IMR-90 (cell line): ENCODE results near the gene LIPG. TPM values are rescaled to one million over a fixed set of nuclear protein-coding genes. Genes with fewer than 3 reads are reported as not detected.

Source experiments
- ATAC-seq: fragments of 200-7000 bp; cut with Tn5 transposase; 2 replicates; pipeline ENCODE4 v1.9.1; 2020; ENCODE audit warnings: low read depth, mild to moderate bottlenecking, moderate library complexity
- BruUV-seq: library from RNA; stranded (reverse); fragments of 400-500 nt; replicated peaks from 2 replicates; lab custom pipeline; 2021; lab: Mats Ljungman, UMichigan
- CTCF ChIA-PET: fragments of 300-600 bp; formaldehyde crosslinking; extraction: SDS; loops from one replicate; lab custom pipeline; 2021; ENCODE audit warnings: antibody characterized with exemption; lab: Yijun Ruan, JAX
- POLR2A ChIA-PET: fragments of 300-600 bp; sonication (Branson Sonifier 250); formaldehyde crosslinking; loops from one replicate; lab custom pipeline; 2022; ENCODE audit warnings: antibody characterized with exemption; ENCODE audit not compliant: unreplicated experiment; lab: Charles Lee
- DNase-seq: peaks from one replicate; pipeline ENCODE4 v3.0.0; 2013
- H2AFZ ChIP-seq: replicated peaks from 2 replicates; pipeline ENCODE3; 2013; ENCODE audit warnings: low read length, mild to moderate bottlenecking; ENCODE audit not compliant: poor library complexity
- H2AK5ac ChIP-seq: 2 replicates; pipeline ENCODE4 v1.6.1; 2013; ENCODE audit warnings: low read depth, low read length, inconsistent platforms
- H2AK9ac ChIP-seq: replicated peaks from 2 replicates; pipeline ENCODE3; 2013; ENCODE audit warnings: mild to moderate bottlenecking, low read depth, low read length, moderate library complexity; ENCODE audit not compliant: poor library complexity
- H2BK120ac ChIP-seq: 2 replicates; pipeline ENCODE4 v1.6.1; 2013; ENCODE audit warnings: low read depth, low read length, inconsistent platforms
- H2BK15ac ChIP-seq: 3 replicates; pipeline ENCODE4 v1.6.1; 2013; ENCODE audit warnings: low read depth, low read length, inconsistent platforms
- H2BK20ac ChIP-seq: 2 replicates; pipeline ENCODE4 v1.6.1; 2013; ENCODE audit warnings: low read depth, mild to moderate bottlenecking, inconsistent platforms, low read length, moderate library complexity
- H2BK5ac ChIP-seq: 2 replicates; pipeline ENCODE4 v1.6.1; 2013; ENCODE audit warnings: mild to moderate bottlenecking, low read depth, low read length, inconsistent platforms; ENCODE audit not compliant: poor library complexity, severe bottlenecking
- H3K14ac ChIP-seq: replicated peaks from 2 replicates; pipeline ENCODE4 v1.6.1; 2013; ENCODE audit warnings: low read depth, low read length, inconsistent platforms
- H3K18ac ChIP-seq: 2 replicates; pipeline ENCODE4 v1.6.1; 2013; ENCODE audit warnings: low read depth, low read length, control low read depth
- H3K23ac ChIP-seq: 2 replicates; pipeline ENCODE4 v1.6.1; 2013; ENCODE audit warnings: low read depth, low read length, inconsistent platforms
- H3K27ac ChIP-seq: 2 replicates; pipeline ENCODE4 v1.5.1; 2013; ENCODE audit warnings: mild to moderate bottlenecking, control low read depth, low read length; ENCODE audit not compliant: insufficient read depth
- H3K27me3 ChIP-seq: 2 replicates; pipeline ENCODE4 v1.6.1; 2013; ENCODE audit warnings: low read length; ENCODE audit not compliant: control insufficient read depth, insufficient read depth
- H3K36me3 ChIP-seq: 2 replicates; pipeline ENCODE4 v1.6.1; 2013; ENCODE audit warnings: low read length, mixed read lengths; ENCODE audit not compliant: control insufficient read depth, insufficient read depth
- H3K4ac ChIP-seq: 2 replicates; pipeline ENCODE4 v1.6.1; 2013; ENCODE audit warnings: low read depth, low read length, inconsistent platforms
- H3K4me1 ChIP-seq: 2 replicates; pipeline ENCODE4 v1.6.1; 2013; ENCODE audit warnings: low read length, mixed read lengths; ENCODE audit not compliant: control insufficient read depth, insufficient read depth
- H3K4me2 ChIP-seq: 2 replicates; pipeline ENCODE4 v1.6.1; 2013; ENCODE audit warnings: low read depth, mild to moderate bottlenecking, control low read depth, low read length, moderate library complexity
- H3K4me3 ChIP-seq: 2 replicates; pipeline ENCODE4 v1.5.1; 2013; ENCODE audit warnings: low read depth, mild to moderate bottlenecking, control low read depth, low read length, moderate library complexity; ENCODE audit not compliant: insufficient read depth
- H3K56ac ChIP-seq: 2 replicates; pipeline ENCODE4 v1.6.1; 2013; ENCODE audit warnings: low read length, inconsistent platforms; ENCODE audit not compliant: insufficient read depth; ENCODE audit errors: extremely low read depth
- H3K79me1 ChIP-seq, 2 experiments: 2 replicates each; pipeline ENCODE4 v1.6.1; 2013; ENCODE audit warnings: low read length in 2 of 2, inconsistent platforms in 1 of 2, low read depth in 1 of 2
- H3K9ac ChIP-seq: 2 replicates; pipeline ENCODE4 v1.6.1; 2013; ENCODE audit warnings: low read depth, low read length, control low read depth
- H3K9me1 ChIP-seq: 2 replicates; pipeline ENCODE4 v1.6.1; 2013; ENCODE audit warnings: low read length, inconsistent platforms; ENCODE audit not compliant: insufficient read depth
- H3K9me3 ChIP-seq: 2 replicates; pipeline ENCODE4 v1.6.1; 2013; ENCODE audit warnings: low read length; ENCODE audit not compliant: control insufficient read depth, insufficient read depth
- H4K20me1 ChIP-seq: 2 replicates; pipeline ENCODE4 v1.6.1; 2013; ENCODE audit warnings: low read length, inconsistent platforms; ENCODE audit not compliant: insufficient read depth
- H4K5ac ChIP-seq: 2 replicates; pipeline ENCODE4 v1.6.1; 2013; ENCODE audit warnings: mild to moderate bottlenecking, low read depth, low read length, control low read depth
- H4K8ac ChIP-seq, 2 experiments: 2 replicates each; pipeline ENCODE4 v1.6.1; 2013; ENCODE audit warnings: low read depth in 2 of 2, low read length in 2 of 2, control low read depth in 1 of 2, inconsistent platforms in 1 of 2
- H4K91ac ChIP-seq: 2 replicates; pipeline ENCODE4 v1.6.1; 2013; ENCODE audit warnings: low read depth, low read length, inconsistent platforms; ENCODE audit not compliant: insufficient read depth
- BHLHE40 ChIP-seq: fragments of 150-350 bp; IDR thresholded peaks from 2 replicates; pipeline ENCODE4 v1.6.1; 2016; ENCODE audit warnings: mild to moderate bottlenecking, low read depth, low read length
- CEBPB ChIP-seq: IDR thresholded peaks from 2 replicates; pipeline ENCODE4 v1.6.1; 2012; ENCODE audit warnings: low read depth, low read length, improper control_type of control experiment
- CHD1 ChIP-seq: IDR thresholded peaks from 2 replicates; pipeline ENCODE4 v1.6.1; 2012; ENCODE audit warnings: low read depth, low read length, improper control_type of control experiment
- ELK1 ChIP-seq: fragments of 150-350 bp; IDR thresholded peaks from 2 replicates; pipeline ENCODE4 v1.6.1; 2016; ENCODE audit warnings: low read depth, mild to moderate bottlenecking, low read length, moderate library complexity, borderline replicate concordance
- MAZ ChIP-seq: IDR thresholded peaks from 2 replicates; pipeline ENCODE4 v1.6.1; 2012; ENCODE audit warnings: low read depth, mild to moderate bottlenecking, low read length, improper control_type of control experiment, moderate library complexity, borderline replicate concordance
- NFE2L2 ChIP-seq: fragments of 150-350 bp; IDR thresholded peaks from 2 replicates; pipeline ENCODE4 v1.6.1; 2016; ENCODE audit warnings: low read depth, mild to moderate bottlenecking, low read length
- RFX5 ChIP-seq: IDR thresholded peaks from 2 replicates; pipeline ENCODE4 v1.8.0; 2012; ENCODE audit warnings: low read depth, mild to moderate bottlenecking, low read length, moderate library complexity
- USF2 ChIP-seq: fragments of 150-350 bp; IDR thresholded peaks from 2 replicates; pipeline ENCODE4 v1.6.1; 2017; ENCODE audit warnings: mild to moderate bottlenecking, antibody characterized with exemption, low read length, low read depth
- WGBS, 2 experiments: methylation state at CpG; one replicate each; pipeline versions ENCODE4 v1.1.5 to v1.1.7; 2013; ENCODE audit warnings: missing lambda C conversion rate in 2 of 2; ENCODE audit not compliant: insufficient read length in 1 of 2; ENCODE audit errors: extremely low coverage in 2 of 2; 5-methylcytosine and 5-hydroxymethylcytosine counted together
- dilution Hi-C: fragments of 300-500 bp; cut with HindIII; formaldehyde crosslinking; loops from one replicate; pipeline ENCODE4 v1.14.3; 2018; ENCODE audit warnings: low sequenced_read_pairs; ENCODE audit not compliant: unreplicated experiment
- in situ Hi-C: fragments of 300-500 bp; cut with MboI; formaldehyde crosslinking; loops from 3 replicates; pipeline ENCODE4 v1.14.3; 2019; ENCODE audit warnings: low sequenced_read_pairs, inconsistent platforms, mixed read lengths
- intact Hi-C: fragments of 100-400 bp; cut with micrococcal nuclease; formaldehyde crosslinking; loops from 2 replicates; pipeline ENCODE4 v1.10.0; 2022
- polyA plus RNA-seq, 3 experiments: library from polyadenylated mRNA; depleted of rRNA; stranded (reverse); fragments of >200 nt; gene quantifications; 2 replicates each; pipeline ENCODE4 v1.2.3, GENCODE V29; 2012; ENCODE audit warnings: low replicate concordance in 1 of 3
- total RNA-seq: library from RNA; depleted of rRNA; stranded (reverse); fragments of >200 nt; gene quantifications from 2 replicates; pipeline ENCODE4 v1.2.3, GENCODE V29; 2012

The LIPG gene
- total and polyA plus RNA-seq, 2 of the 4 experiments (the other 2 are of a cell fraction): under 0.01 to 0.14 TPM

- no peak overlapping the region for H2BK120ac ChIP-seq
- no peak overlapping the region for H3K4me3 ChIP-seq
- no peak overlapping the region for H2AFZ ChIP-seq
- H2BK5ac ChIP-seq: no peak overlapping the region
- H3K27ac ChIP-seq: no peak overlapping the region
- no peak overlapping the region for H4K5ac ChIP-seq
- no peak overlapping the region for H3K56ac ChIP-seq
- no peak for DNase-seq
- H3K9me1 ChIP-seq: peaks cover 12% of the 10 kb centered on the region
- H3K27me3 ChIP-seq: peaks cover 8% of the 10 kb centered on the region
- no peaks in the 10 kb centered on the region for H3K79me1 ChIP-seq
- H2AK5ac ChIP-seq: no peak overlapping the region
- ChIA-PET CTCF (no interaction called here), POLR2A (interaction anchor here (0.6 kb wide), 1 partner anchor 172 kb away, joined by 3 read pairs; no protein-coding TSS in a partner anchor)
- no peak overlapping the region for H2BK20ac ChIP-seq
- no peak overlapping the region for H3K4me2 ChIP-seq
- in situ Hi-C loops (no loop called here), intact Hi-C loops (loop anchor here (5.0 kb wide), 1 partner anchor 42 kb away; no protein-coding TSS in a partner anchor), dilution Hi-C loops (no loop called here)
- WGBS, 2 experiments: no CpG with 5 or more reads among the region's 3 CpGs
- H4K20me1 ChIP-seq: no peaks in the 10 kb centered on the region
- no peak overlapping the region for H4K91ac ChIP-seq
- no peak overlapping the region for H2AK9ac ChIP-seq
- H3K9me3 ChIP-seq: no peaks in the 10 kb centered on the region
- H3K4me1 ChIP-seq: peaks cover 7% of the 10 kb centered on the region; the same call in 1 of the 2 replicates
- H3K9ac ChIP-seq: no peak overlapping the region
- H3K14ac ChIP-seq: peak overlapping the region; percentile 3; the same call in 1 of the 2 replicates
- no peak overlapping the region for H3K23ac ChIP-seq
- no peak for ATAC-seq
- H3K4ac ChIP-seq: no peak overlapping the region
- no peaks in the 10 kb centered on the region for H3K36me3 ChIP-seq
- no peak overlapping the region for H3K18ac ChIP-seq
- H2BK15ac ChIP-seq: no peak overlapping the region
- H4K8ac ChIP-seq: no peak overlapping the region
- TF ChIP-seq MAZ: no peak
- TF ChIP-seq NFE2L2: no peak
- TF ChIP-seq CHD1: no peak
- TF ChIP-seq CEBPB: no peak
- TF ChIP-seq RFX5: no peak
- TF ChIP-seq USF2: no peak
- no peak for TF ChIP-seq BHLHE40
- TF ChIP-seq ELK1: no peak
- no TSS peak for BruUV-seq
These were observed 83.3 kb downstream of the LIPG start for GRCh38 chr18:49645196-49645595.
